ENCODE data around the gene VARS2.
"Not testable (repeated sequence)": the region's sequence is repeated elsewhere in the genome, so short reads cannot be mapped to it uniquely, and the experiment has no call there.

Gene VARS2

DNA sequence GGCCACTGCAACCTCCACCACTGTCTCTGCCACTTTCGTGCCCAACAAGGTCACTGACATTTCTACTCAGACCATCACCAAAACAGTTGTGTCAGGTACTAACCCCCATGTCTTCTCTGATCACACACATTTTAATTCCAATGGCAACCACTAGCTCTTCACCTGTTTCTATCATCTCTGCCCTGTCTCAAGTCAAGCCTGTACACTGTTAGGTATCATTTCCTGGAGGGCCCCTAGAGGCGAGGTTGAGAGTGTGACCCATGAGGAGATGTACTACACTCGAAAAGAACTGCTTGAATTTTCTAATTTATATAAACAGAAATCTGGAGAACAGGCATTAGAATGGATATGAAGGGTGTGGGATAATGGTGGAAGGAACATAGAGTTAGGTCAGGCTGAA lies 52.1 kb downstream of the VARS2 start:
- DNase-seq, result no peak

DNA sequence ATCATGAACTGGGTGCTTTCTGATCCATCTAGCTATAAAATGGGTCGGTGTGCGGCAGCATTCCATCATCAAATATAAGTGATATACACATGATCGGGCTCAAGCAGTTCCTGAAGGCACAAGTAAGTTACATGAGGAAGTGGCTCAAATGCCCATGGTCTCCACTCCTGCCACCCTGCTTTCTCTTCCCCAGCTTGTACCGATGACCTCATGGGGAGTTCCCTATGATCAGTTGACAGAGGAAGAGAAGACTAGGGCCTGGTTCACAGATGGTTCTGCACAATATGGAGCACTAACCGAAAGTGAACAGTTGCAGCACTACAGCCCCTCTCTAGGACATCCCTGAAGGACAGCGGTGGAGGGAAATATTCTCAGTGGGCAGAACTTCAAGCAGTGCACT lies 55.1 kb downstream of the VARS2 start:
- DNase-seq, result not testable (repeated sequence)

DNA sequence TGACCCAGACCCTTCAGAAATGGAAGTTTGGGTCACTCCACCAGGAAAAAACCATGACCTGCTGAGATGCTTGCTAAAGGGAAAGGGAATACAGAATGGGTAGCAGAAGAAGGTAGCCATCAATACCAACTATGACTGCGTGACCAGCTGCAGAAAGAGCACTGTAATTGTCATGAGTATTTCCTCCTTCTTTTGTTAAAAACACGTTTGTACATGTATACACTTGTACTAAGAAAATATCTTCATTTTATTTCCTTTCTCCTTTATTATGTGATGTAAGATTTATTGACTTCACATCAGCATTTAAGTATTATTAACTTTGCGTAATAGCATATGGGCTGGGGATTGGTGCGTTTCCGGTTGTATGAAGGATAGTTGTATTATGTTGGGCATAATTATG lies 56.9 kb downstream of the VARS2 start:
- no peak for DNase-seq

DNA sequence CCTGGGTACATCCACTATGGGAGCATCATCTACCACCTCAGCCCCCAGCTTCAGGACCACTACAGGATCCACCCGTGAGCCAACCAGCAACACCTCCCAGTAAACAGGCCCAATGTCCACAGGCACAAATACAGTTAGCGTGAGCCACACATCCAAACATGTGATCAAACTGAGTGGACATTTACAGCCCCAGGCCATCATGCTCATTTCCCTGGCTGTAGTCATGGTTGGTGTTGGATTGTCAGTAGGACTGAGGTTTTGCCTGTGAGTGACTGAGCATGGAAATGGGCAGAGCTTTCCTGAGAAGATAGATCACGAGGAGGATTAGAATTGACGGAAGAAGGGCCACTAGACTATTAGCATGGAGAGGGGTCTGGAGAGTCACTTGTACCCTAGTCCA lies 58.8 kb downstream of the VARS2 start:
- DNase-seq, result no peak

DNA sequence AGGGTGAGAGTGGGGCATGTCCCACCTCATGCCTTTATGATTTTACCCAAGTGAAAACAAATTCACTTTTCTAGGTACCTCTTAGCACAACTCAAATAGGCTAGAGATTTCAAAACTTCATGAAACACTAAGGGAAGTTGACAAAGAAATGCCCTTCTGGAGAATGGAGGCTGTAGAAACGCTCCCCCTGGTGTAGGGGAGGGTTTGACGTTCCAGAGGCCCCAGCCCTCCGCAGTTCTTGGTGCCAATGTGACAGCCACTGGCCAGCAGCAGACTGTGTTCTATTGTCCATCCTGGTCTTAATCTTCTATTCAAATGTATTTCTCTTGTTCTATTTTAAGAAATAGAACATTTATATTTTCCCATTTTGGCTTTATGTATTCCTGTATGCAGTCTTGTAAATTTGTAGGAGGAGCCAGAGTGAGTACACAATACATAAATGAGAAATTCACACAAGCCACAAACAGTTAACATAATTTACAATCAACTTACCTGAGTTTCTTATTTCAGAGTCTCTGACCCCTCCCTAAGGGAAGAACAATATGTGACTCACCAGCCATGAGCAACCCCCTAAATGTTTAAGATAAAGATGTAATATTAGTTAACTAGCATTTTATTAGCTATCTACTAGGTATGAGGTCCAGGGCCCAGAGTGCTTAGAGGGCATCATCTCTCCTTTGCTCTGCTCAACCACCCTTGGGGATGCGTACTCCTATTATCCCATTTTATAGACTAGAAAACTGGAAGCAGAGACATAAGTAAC lies 60.6 kb downstream of the VARS2 start:
- DNase-seq, result no peak

Data from right hindlimb (tissue), 1 donor.